Hepatocyte (in vitro differentiated cells): ENCODE measurements around the gene TMEM231.

Source experiments
- CTCF ChIP-seq: fragments of 200-600 bp; sonication (generic); IDR thresholded peaks from 2 replicates; pipeline ENCODE4 v1.5.1; 2016; ENCODE audit warnings: antibody characterized with exemption, mild to moderate bottlenecking; ENCODE audit not compliant: poor library complexity
- EZH2 ChIP-seq: fragments of 200-600 bp; sonication (generic); IDR thresholded peaks from 2 replicates; pipeline ENCODE4 v1.6.1; 2016; ENCODE audit warnings: antibody characterized with exemption, mild to moderate bottlenecking, borderline replicate concordance

GRCh38 chr16:75558846-75559401 is 2.9 kb upstream of the TMEM231 start:
- TF ChIP-seq CTCF (no peak), EZH2 (no peak)
